ENCODE results near the gene PLA2G4B. TPM values are rescaled to one million over a fixed set of nuclear protein-coding genes. Genes with fewer than 3 reads are reported as not detected.

Gene PLA2G4B
- total RNA-seq, 4 donors from 2014 or later, result 6.2 to 13.0 (median 8.6) TPM

GRCh38 chr15:41847981-41848380 is 9.3 kb downstream of the PLA2G4B start:
- DNase-seq, result no peak
- Histone ChIP-seq H3K4me1 (peaks cover 4 to 22% of the 10 kb centered on the region in 2 donors), H3K4me3 (replicated peaks in 1 of 3) (no peak overlapping the region), H3K9me3 (no peaks in the 10 kb centered on the region), H3K27ac (no peak overlapping the region), H3K36me3 (peaks cover 24 to 49% of the 10 kb centered on the region in 2 donors), H3K27me3 (no peaks in the 10 kb centered on the region)
- whole genome bisulfite sequencing, 2 donors, result 93 to 96% methylated on average over 9 of the region's 9 CpGs
- TF ChIP-seq POLR2A (IDR thresholded peaks at IDR 0.05), result no peak
- TF ChIP-seq CTCF (IDR thresholded peaks at IDR 0.05), result no peak
- intact Hi-C loops (cut with DNase I), result no loop called here

GRCh38 chr15:41848631-41849030 is 10.0 kb downstream of the PLA2G4B start:
- peaks cover 24 to 49% of the 10 kb centered on the region in 2 donors for H3K36me3 ChIP-seq
- H3K4me1 ChIP-seq, result peaks cover 4 to 22% of the 10 kb centered on the region in 2 donors
- H3K9me3 ChIP-seq, result no peaks in the 10 kb centered on the region
- no peak for DNase-seq
- H3K27me3 ChIP-seq, result no peaks in the 10 kb centered on the region
- TF ChIP-seq POLR2A (IDR thresholded peaks at IDR 0.05) (no peak), CTCF (IDR thresholded peaks at IDR 0.05) (no peak)
- no peak overlapping the region for H3K4me3 ChIP-seq (replicated peaks in 1 of 3)
- WGBS, 2 donors, result 93 to 99% methylated on average over 8 to 9 of the region's 10 CpGs
- H3K27ac ChIP-seq, result no peak overlapping the region
- intact Hi-C loops (cut with DNase I), result no loop called here

GRCh38 chr15:41849204-41849603 is 10.6 kb downstream of the PLA2G4B start:
- 66 to 71% methylated on average over 6 of the region's 6 CpGs for WGBS, 2 donors
- intact Hi-C loops (cut with DNase I), result no loop called here
- Histone ChIP-seq H3K36me3 (peaks cover 24 to 43% of the 10 kb centered on the region in 2 donors), H3K27me3 (no peaks in the 10 kb centered on the region), H3K9me3 (no peaks in the 10 kb centered on the region), H3K27ac (no peak overlapping the region), H3K4me1 (peaks cover 4 to 22% of the 10 kb centered on the region in 2 donors), H3K4me3 (replicated peaks in 1 of 3) (no peak overlapping the region)
- no peak for TF ChIP-seq POLR2A (IDR thresholded peaks at IDR 0.05)
- no peak for TF ChIP-seq CTCF (IDR thresholded peaks at IDR 0.05)
- DNase-seq, result no peak

- no peak overlapping the region for H3K27ac ChIP-seq
- no peak overlapping the region for H3K4me3 ChIP-seq (replicated peaks in 1 of 3)
- intact Hi-C loops (cut with DNase I), result no loop called here
- 25 to 57% methylated on average over 1 of the region's 8 CpGs for WGBS, 2 donors
- peak; percentile 80 to 81 for DNase-seq
- peaks cover 19 to 39% of the 10 kb centered on the region in 2 donors for H3K36me3 ChIP-seq
- TF ChIP-seq POLR2A (IDR thresholded peaks at IDR 0.05) (no peak), CTCF (IDR thresholded peaks at IDR 0.05) (no peak)
- H3K27me3 ChIP-seq, result no peaks in the 10 kb centered on the region
- H3K9me3 ChIP-seq, result no peaks in the 10 kb centered on the region
- H3K4me1 ChIP-seq, result peaks cover 6 to 27% of the 10 kb centered on the region in 2 donors
These were observed 11.2 kb downstream of the PLA2G4B start for GRCh38 chr15:41849861-41850260.

- no peak for DNase-seq
- peaks cover 15 to 31% of the 10 kb centered on the region in 2 donors for H3K36me3 ChIP-seq
- no peaks in the 10 kb centered on the region for H3K27me3 ChIP-seq
- no peaks in the 10 kb centered on the region for H3K9me3 ChIP-seq
- WGBS, 2 donors, result 70 to 79% methylated on average over 16 of the region's 16 CpGs
- intact Hi-C loops (cut with DNase I), result no loop called here
- TF ChIP-seq CTCF (IDR thresholded peaks at IDR 0.05) (no peak), POLR2A (IDR thresholded peaks at IDR 0.05) (no peak)
- H3K4me1 ChIP-seq, result peaks cover 14 to 34% of the 10 kb centered on the region in 2 donors
- H3K27ac ChIP-seq, result no peak overlapping the region
- H3K4me3 ChIP-seq (replicated peaks in 1 of 3), result no peak overlapping the region
These were observed 12.0 kb downstream of the PLA2G4B start for GRCh38 chr15:41850482-41851166.
